Measurements from ENCODE around the gene CELSR1. TPM values are rescaled to one million over a fixed set of nuclear protein-coding genes. Genes with fewer than 3 reads are reported as not detected.

Gene CELSR1
- total and polyA plus RNA-seq, 10 donors, result 4.3 to 13.1 (median 8.4) TPM

DNA sequence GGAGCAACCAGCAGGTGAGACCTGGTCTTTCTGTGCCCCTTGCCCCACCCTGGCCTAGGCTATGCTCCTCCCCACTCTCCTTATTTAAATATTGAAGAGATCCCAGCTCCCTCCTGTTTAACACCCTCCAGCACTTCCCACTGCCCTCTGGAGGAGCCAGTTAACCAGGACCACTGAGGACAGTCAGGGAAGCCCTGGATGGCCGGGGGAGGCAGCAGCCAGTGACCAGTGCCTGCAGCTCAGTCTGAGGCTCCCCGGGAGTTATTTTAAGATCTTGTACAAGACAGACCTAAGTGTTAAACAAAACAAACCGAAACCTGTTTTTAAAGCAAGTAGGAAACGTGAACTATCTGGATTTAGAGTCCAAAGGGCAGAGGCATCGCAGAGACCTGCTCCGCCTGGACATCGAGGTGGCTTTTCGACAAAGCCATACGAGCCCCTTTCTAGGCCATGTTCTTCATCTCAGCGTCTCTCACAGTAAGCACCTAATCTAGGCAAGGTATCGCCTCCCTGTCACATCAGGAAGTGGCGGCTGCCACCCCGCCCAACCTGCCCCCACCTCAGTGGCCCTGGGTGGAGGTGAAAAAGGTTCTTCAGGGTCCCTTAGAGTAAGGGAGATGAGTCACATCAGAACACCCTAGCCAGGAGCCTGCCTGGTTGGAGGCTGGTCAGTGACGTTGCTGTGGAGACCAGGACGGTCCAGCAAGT is 166.7 kb downstream of the CELSR1 start:
- WGBS, 5 donors, result 73 to 79% (median 77%) methylated on average over 15 of the region's 15 CpGs
- peaks cover 0 to 12% (median 8%) of the 10 kb centered on the region in 8 donors for H3K9me3 ChIP-seq
- H3K27me3 ChIP-seq (replicated peaks in 1 of 7), result peaks cover 0 to 42% (median 15%) of the 10 kb centered on the region in 7 donors
- H3K4me3 ChIP-seq, result no peak overlapping the region
- TF ChIP-seq, protein P1, sequence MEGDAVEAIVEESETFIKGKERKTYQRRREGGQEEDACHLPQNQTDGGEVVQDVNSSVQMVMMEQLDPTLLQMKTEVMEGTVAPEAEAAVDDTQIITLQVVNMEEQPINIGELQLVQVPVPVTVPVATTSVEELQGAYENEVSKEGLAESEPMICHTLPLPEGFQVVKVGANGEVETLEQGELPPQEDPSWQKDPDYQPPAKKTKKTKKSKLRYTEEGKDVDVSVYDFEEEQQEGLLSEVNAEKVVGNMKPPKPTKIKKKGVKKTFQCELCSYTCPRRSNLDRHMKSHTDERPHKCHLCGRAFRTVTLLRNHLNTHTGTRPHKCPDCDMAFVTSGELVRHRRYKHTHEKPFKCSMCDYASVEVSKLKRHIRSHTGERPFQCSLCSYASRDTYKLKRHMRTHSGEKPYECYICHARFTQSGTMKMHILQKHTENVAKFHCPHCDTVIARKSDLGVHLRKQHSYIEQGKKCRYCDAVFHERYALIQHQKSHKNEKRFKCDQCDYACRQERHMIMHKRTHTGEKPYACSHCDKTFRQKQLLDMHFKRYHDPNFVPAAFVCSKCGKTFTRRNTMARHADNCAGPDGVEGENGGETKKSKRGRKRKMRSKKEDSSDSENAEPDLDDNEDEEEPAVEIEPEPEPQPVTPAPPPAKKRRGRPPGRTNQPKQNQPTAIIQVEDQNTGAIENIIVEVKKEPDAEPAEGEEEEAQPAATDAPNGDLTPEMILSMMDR (IDR thresholded peaks at IDR 0.05 in 8 of 11, conservative IDR thresholded peaks at IDR 0.05 in 3 of 11), result no peak
- TF ChIP-seq POLR2A (IDR thresholded peaks at IDR 0.05) (no peak), POLR2AphosphoS5 (IDR thresholded peaks at IDR 0.05) (no peak)
- H3K36me3 ChIP-seq, result peaks cover 0 to 13% (median 0%) of the 10 kb centered on the region in 6 donors
- H3K4me1 ChIP-seq, result peaks cover 0 to 47% (median 19%) of the 10 kb centered on the region in 6 donors
- intact Hi-C loops (cut with DNase I; ENCODE audit: low total_unique reads), result no loop called here
- peak overlapping the region in 3 of 8 donors; percentile 18 to 55 (median 30) for H3K27ac ChIP-seq
- DNase-seq, result no peak

DNA sequence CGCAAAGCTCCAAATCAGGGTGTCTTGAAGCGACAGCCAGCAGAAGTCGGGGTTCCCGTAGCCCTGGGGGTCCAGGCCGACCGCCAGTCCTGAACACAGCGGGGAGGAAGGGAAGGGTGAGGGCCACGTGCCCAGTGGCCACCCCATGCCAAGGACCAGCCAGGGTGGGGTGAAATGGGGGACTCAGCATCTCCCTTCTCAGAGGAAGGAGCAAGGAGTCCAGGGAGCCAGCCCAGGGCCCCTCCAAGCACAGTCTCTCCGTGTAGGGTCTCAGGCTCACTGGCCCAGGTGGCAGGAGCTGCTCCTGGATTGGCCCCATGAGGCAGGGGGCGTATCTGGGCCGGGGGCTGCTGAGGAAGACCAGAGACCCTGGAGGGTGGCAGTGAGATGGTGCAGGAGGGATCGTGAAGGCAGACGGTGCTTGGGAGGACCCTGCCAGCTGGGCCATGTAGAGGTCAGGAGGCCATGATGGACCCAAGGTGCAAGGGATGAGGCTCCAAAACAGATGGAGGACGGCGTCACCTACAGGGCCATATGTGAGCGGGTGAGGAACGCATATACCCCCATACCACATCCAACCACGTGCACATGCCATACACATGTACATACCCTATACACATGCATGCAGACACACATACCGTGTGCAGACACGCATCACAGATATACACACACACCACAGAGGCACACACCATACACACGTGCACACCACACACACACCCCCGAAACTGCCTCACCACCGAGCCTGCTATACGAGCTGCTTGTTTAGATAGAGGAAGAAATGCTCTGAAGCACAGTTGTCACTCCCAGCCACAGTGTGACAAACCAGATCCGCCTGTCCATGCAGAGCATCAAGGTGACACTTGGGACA is 167.5 kb downstream of the CELSR1 start:
- intact Hi-C loops (cut with DNase I; ENCODE audit: low total_unique reads), result loop anchor here (5.0 kb wide), 1 partner anchor 172 kb away; no protein-coding TSS in a partner anchor

GRCh38 chr22:46368871-46369715 is 168.3 kb downstream of the CELSR1 start:
- intact Hi-C loops (cut with DNase I; ENCODE audit: low total_unique reads), result loop anchor here (5.0 kb wide), 1 partner anchor 173 kb away; no protein-coding TSS in a partner anchor
- Histone ChIP-seq H3K9me3 (no peaks in the 10 kb centered on the region), H3K27ac (no peak overlapping the region), H3K4me3 (no peak overlapping the region), H3K4me1 (peaks cover 0 to 38% (median 12%) of the 10 kb centered on the region in 6 donors), H3K27me3 (replicated peaks in 1 of 7) (peaks cover 0 to 48% (median 12%) of the 10 kb centered on the region in 7 donors), H3K36me3 (peaks cover 0 to 19% (median 0%) of the 10 kb centered on the region in 6 donors)
- TF ChIP-seq POLR2A (IDR thresholded peaks at IDR 0.05) (no peak), POLR2AphosphoS5 (IDR thresholded peaks at IDR 0.05) (no peak)
- TF ChIP-seq, protein P1 (IDR thresholded peaks at IDR 0.05 in 8 of 11, conservative IDR thresholded peaks at IDR 0.05 in 3 of 11), result no peak
- 85 to 92% (median 88%) methylated on average over 21 to 31 of the region's 31 CpGs for WGBS, 5 donors
- DNase-seq, result peak; percentile 75

More for the DNA sequence above, 167.5 kb downstream of the CELSR1 start:
- Histone ChIP-seq H3K27ac (peak overlapping the region in 1 of 8 donors; percentile 55), H3K27me3 (replicated peaks in 1 of 7) (peaks cover 0 to 48% (median 18%) of the 10 kb centered on the region in 7 donors), H3K36me3 (peaks cover 0 to 14% (median 0%) of the 10 kb centered on the region in 6 donors), H3K4me3 (no peak overlapping the region), H3K9me3 (peaks cover 0 to 4% (median under 1%) of the 10 kb centered on the region in 8 donors), H3K4me1 (peaks cover 0 to 46% (median 19%) of the 10 kb centered on the region in 6 donors)
- WGBS, 5 donors, result 72 to 88% (median 82%) methylated on average over 21 to 25 of the region's 25 CpGs
- TF ChIP-seq, protein P1 (IDR thresholded peaks at IDR 0.05 in 8 of 11, conservative IDR thresholded peaks at IDR 0.05 in 3 of 11), result no peak
- no peak for TF ChIP-seq POLR2A (IDR thresholded peaks at IDR 0.05)
- TF ChIP-seq POLR2AphosphoS5 (IDR thresholded peaks at IDR 0.05), result no peak
- no peak for DNase-seq

Data from spleen (tissue), 11 donors.